ENCODE measurements around the gene ATOSB. TPM values are rescaled to one million over a fixed set of nuclear protein-coding genes. Genes with fewer than 3 reads are reported as not detected.
A peak's percentile ranks its signal among the peaks of the same experiment; 100 is the strongest.

Gene ATOSB
- total RNA-seq, 3 donors from 2014 or later (not counting 1 experiment from before 2014, with no cell fraction given): 21.0 to 28.3 (median 23.9) TPM

- intact Hi-C loops (cut with micrococcal nuclease): loop anchor here (1.0 kb wide), 3 partner anchors 24 to 636 kb away; partner anchors contain the start of genes CREB3, TLN1 and VCP
- under 1% methylated on average over 53 of the region's 53 CpGs for WGBS (ENCODE audit: insufficient coverage)
Measured at GRCh38 chr9:35096035-35096849, 19.4 kb downstream of the ATOSB start, which contains the start of gene PIGO. PIGO (minus strand) TSS chr9:35096591; CDS start chr9:35095565, 1,026 bp downstream.

GRCh38 chr9:35091536-35091935, 24.1 kb downstream of the ATOSB start:
- H3K36me3 ChIP-seq (ENCODE audit: control insufficient read depth, insufficient read depth, low read length): peaks cover 64% of the 10 kb centered on the region
- TF ChIP-seq CTCF (IDR thresholded peaks at IDR 0.05): no peak
- 95% methylated on average over 17 of the region's 17 CpGs for WGBS (ENCODE audit: insufficient coverage)
- H3K9me3 ChIP-seq (ENCODE audit: control insufficient read depth, insufficient read depth, low read length): no peaks in the 10 kb centered on the region
- H3K27ac ChIP-seq (ENCODE audit: low read length): no peak overlapping the region
- no peaks in the 10 kb centered on the region for H3K36me3 Mint-ChIP-seq
- no peaks in the 10 kb centered on the region for H3K27me3 Mint-ChIP-seq (ENCODE audit: low read depth in 2 of 2)
- H3K4me1 ChIP-seq (ENCODE audit: control insufficient read depth, insufficient read depth, low read length): peaks cover 11% of the 10 kb centered on the region
- no peak overlapping the region for H3K4me3 ChIP-seq (ENCODE audit: low read length)
- no peak overlapping the region for H3K4me3 Mint-ChIP-seq
- DNase-seq (no peak), ATAC-seq (no peak)
- H3K27me3 ChIP-seq (ENCODE audit: control insufficient read depth, insufficient read depth, low read length): no peaks in the 10 kb centered on the region
- peaks cover 12 to 25% of the 10 kb centered on the region in 2 donors for H3K4me1 Mint-ChIP-seq
- H3K9me3 Mint-ChIP-seq: no peaks in the 10 kb centered on the region
- no peak overlapping the region for H3K27ac Mint-ChIP-seq
- intact Hi-C loops (cut with micrococcal nuclease): no loop called here

More at GRCh38 chr9:35096035-35096849, 19.4 kb downstream of the ATOSB start, which contains the start of gene PIGO:
- H3K9me3 ChIP-seq (ENCODE audit: control insufficient read depth, insufficient read depth, low read length): no peaks in the 10 kb centered on the region
- no peaks in the 10 kb centered on the region for H3K9me3 Mint-ChIP-seq
- peaks cover 41% of the 10 kb centered on the region for H3K36me3 ChIP-seq (ENCODE audit: control insufficient read depth, insufficient read depth, low read length)
- peak; percentile 85 to 94 for DNase-seq
- H3K27me3 Mint-ChIP-seq (ENCODE audit: low read depth in 2 of 2): no peaks in the 10 kb centered on the region
- H3K36me3 Mint-ChIP-seq: peaks cover 7% of the 10 kb centered on the region
- H3K4me1 Mint-ChIP-seq: peaks cover 19 to 37% of the 10 kb centered on the region in 2 donors
- H3K4me3 ChIP-seq (ENCODE audit: low read length): peak within 1 kb of the TSS; percentile 83
- no peaks in the 10 kb centered on the region for H3K27me3 ChIP-seq (ENCODE audit: control insufficient read depth, insufficient read depth, low read length)
- H3K4me1 ChIP-seq (ENCODE audit: control insufficient read depth, insufficient read depth, low read length): peaks cover 15% of the 10 kb centered on the region
- peak; percentile 93 to 97 (median 94) for ATAC-seq
- TF ChIP-seq CTCF (IDR thresholded peaks at IDR 0.05): peak; percentile 87
- H3K4me3 Mint-ChIP-seq: peak within 1 kb of the TSS; percentile 86
- H3K27ac Mint-ChIP-seq: peak within 1 kb of the TSS; percentile 91 to 93
- peak within 1 kb of the TSS; percentile 95 for H3K27ac ChIP-seq (ENCODE audit: low read length)

- Histone ChIP-seq H3K4me3 (ENCODE audit: low read length) (no peak overlapping the region), H3K36me3 (ENCODE audit: control insufficient read depth, insufficient read depth, low read length) (peaks cover 66% of the 10 kb centered on the region), H3K27me3 (ENCODE audit: control insufficient read depth, insufficient read depth, low read length) (no peaks in the 10 kb centered on the region), H3K4me1 (ENCODE audit: control insufficient read depth, insufficient read depth, low read length) (peaks cover 3% of the 10 kb centered on the region), H3K9me3 (ENCODE audit: control insufficient read depth, insufficient read depth, low read length) (no peaks in the 10 kb centered on the region), H3K27ac (ENCODE audit: low read length) (no peak overlapping the region)
- H3K36me3 Mint-ChIP-seq: no peaks in the 10 kb centered on the region
- intact Hi-C loops (cut with micrococcal nuclease): no loop called here
- ATAC-seq (no peak), DNase-seq (no peak)
- TF ChIP-seq CTCF (IDR thresholded peaks at IDR 0.05): no peak
- H3K4me3 Mint-ChIP-seq: no peak overlapping the region
- no peaks in the 10 kb centered on the region for H3K9me3 Mint-ChIP-seq
- no peaks in the 10 kb centered on the region for H3K27me3 Mint-ChIP-seq (ENCODE audit: low read depth in 2 of 2)
- peaks cover 6 to 11% of the 10 kb centered on the region in 2 donors for H3K4me1 Mint-ChIP-seq
- H3K27ac Mint-ChIP-seq: no peak overlapping the region
- 97% methylated on average over 2 of the region's 2 CpGs for WGBS (ENCODE audit: insufficient coverage)
Measured at GRCh38 chr9:35089434-35089833, 26.2 kb downstream of the ATOSB start.
